ENCODE results near the gene LTBP4. TPM values are rescaled to one million over a fixed set of nuclear protein-coding genes. Genes with fewer than 3 reads are reported as not detected.

LTBP4 gene
- total RNA-seq, 6 experiments from 2014 or later, result 19.3 to 40.8 (median 34.4) TPM

- intact Hi-C loops (cut with DNase I), result no loop called here
- no peak overlapping the region for H3K4me3 ChIP-seq
- DNase-seq (peak in 1 of 3 donors; percentile 58), ATAC-seq (no peak)
- peaks cover 0 to 30% of the 10 kb centered on the region in 2 donors for H3K27me3 ChIP-seq
- peaks cover 0 to 26% (median 1%) of the 10 kb centered on the region in 4 donors for H3K4me1 ChIP-seq
- no peaks in the 10 kb centered on the region for H3K9me3 ChIP-seq
- no peaks in the 10 kb centered on the region for H3K36me3 ChIP-seq
- TF ChIP-seq POLR2A (IDR thresholded peaks at IDR 0.05), result no peak
- TF ChIP-seq, protein P1, sequence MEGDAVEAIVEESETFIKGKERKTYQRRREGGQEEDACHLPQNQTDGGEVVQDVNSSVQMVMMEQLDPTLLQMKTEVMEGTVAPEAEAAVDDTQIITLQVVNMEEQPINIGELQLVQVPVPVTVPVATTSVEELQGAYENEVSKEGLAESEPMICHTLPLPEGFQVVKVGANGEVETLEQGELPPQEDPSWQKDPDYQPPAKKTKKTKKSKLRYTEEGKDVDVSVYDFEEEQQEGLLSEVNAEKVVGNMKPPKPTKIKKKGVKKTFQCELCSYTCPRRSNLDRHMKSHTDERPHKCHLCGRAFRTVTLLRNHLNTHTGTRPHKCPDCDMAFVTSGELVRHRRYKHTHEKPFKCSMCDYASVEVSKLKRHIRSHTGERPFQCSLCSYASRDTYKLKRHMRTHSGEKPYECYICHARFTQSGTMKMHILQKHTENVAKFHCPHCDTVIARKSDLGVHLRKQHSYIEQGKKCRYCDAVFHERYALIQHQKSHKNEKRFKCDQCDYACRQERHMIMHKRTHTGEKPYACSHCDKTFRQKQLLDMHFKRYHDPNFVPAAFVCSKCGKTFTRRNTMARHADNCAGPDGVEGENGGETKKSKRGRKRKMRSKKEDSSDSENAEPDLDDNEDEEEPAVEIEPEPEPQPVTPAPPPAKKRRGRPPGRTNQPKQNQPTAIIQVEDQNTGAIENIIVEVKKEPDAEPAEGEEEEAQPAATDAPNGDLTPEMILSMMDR (IDR thresholded peaks at IDR 0.05), result no peak
- peak overlapping the region; percentile 8 to 43 (median 26) for H3K27ac ChIP-seq
- 2% methylated on average over 17 of the region's 43 CpGs for WGBS (ENCODE audit: insufficient coverage, low coverage, low lambda C conversion rate, missing lambda C conversion rate)
Observed at GRCh38 chr19:40599902-40600569, 1.1 kb upstream of the LTBP4 start.

DNA sequence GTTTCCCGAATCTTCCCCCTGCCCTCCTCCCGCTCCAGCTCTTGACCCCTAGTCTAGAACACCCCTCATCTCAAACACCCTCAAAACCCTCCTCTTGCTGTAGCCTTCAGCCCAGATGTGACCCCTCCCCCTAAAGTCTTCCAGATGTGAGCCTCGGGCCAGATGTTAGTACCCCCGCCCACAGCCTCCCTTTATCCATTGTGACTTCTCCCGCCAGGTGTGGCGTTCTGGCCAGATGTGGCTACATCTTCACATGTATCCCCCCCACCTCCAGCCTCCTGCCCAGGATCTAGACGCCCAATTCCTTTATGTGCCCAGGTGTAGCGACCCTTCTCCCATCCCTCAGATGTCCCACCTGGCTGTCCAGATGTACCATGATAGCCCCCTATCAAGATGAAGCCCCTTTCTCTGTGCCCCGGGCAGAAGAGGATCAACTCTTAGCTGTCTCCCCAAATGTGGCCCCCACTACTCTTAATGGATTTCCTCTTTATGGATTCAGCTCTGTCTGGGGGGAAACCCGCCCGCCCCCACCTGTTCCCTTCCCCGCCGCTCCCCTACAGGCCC lies 517 bp upstream of the LTBP4 start:
- Histone ChIP-seq H3K27ac (peak overlapping the region in 2 of 3 donors; percentile 26 to 43), H3K9me3 (no peaks in the 10 kb centered on the region), H3K4me3 (no peak overlapping the region), H3K36me3 (no peaks in the 10 kb centered on the region), H3K4me1 (peaks cover 0 to 32% (median 1%) of the 10 kb centered on the region in 4 donors), H3K27me3 (peaks cover 0 to 30% of the 10 kb centered on the region in 2 donors)
- TF ChIP-seq, protein P1 (IDR thresholded peaks at IDR 0.05), result no peak
- ATAC-seq (no peak), DNase-seq (no peak)
- intact Hi-C loops (cut with DNase I), result no loop called here
- 7% methylated on average over 12 of the region's 13 CpGs for WGBS (ENCODE audit: insufficient coverage, low coverage, low lambda C conversion rate, missing lambda C conversion rate)

DNA sequence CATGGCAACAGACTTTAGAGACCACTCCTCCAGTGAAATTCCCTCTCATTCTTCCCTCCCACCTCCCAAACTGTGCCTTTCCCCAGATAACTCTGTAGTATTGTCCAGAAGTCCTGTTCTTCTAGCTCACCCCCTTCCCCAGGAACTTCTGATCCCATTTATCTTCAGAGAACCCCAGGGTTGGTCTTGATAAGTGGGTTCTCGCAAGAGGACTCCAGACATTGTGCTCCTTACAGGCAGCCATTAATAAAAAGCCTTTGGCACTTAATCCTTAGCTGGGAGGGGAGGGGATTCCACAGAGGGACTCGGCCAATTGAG lies 1.9 kb downstream of the LTBP4 start:
- no peaks in the 10 kb centered on the region for H3K36me3 ChIP-seq
- WGBS (ENCODE audit: insufficient coverage, low coverage, low lambda C conversion rate, missing lambda C conversion rate), result 52% methylated on average over 2 of the region's 2 CpGs
- peaks cover 0 to 14% of the 10 kb centered on the region in 2 donors for H3K27me3 ChIP-seq
- no peak for DNase-seq
- peaks cover 0 to 29% (median 0%) of the 10 kb centered on the region in 4 donors for H3K4me1 ChIP-seq
- intact Hi-C loops (cut with DNase I), result no loop called here
- H3K4me3 ChIP-seq, result no peak overlapping the region
- no peak for ATAC-seq
- peak overlapping the region; percentile 44 to 70 (median 57) for H3K27ac ChIP-seq
- no peaks in the 10 kb centered on the region for H3K9me3 ChIP-seq
- TF ChIP-seq, protein P1 (IDR thresholded peaks at IDR 0.05), result no peak
- TF ChIP-seq POLR2A (IDR thresholded peaks at IDR 0.05), result no peak

DNA sequence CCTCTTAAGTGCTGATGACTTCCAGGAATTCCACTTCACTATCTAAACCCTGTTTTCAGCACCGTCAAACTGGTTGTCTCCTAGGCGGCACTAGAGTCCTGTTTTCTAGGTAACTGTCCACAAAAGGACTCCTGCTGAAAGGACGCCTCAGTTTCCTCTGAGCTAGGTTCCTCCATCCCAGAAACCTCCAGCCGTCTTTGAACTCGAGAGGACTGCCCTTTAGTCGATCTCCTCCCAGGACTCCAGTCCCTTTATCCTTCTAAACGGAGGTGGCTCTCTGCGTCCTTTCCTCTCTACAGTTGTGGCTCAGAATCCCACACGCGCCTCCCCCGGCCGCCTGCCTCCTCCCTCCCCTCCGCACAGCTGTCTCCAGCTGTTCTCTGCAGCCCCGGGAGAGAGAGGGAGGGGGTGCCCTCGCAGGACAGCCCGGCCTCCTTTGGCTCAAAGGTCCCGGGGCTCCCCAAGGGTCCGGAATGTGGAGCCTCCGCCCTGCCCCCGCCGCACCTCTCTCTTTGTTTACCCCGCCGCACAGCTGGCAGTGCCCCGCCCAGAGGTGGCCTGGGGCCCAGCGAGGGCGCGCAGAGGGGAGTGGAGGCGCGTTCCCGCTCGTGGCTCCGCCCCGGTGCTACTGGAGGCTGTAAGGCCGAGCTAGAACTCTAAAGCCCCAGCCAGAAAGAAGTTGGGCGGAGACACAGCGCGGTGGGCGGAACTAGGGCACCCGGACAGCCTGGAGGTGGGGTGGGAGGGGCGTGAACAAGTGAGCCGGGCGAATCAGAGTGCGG lies 2.4 kb downstream of the LTBP4 start:
- Histone ChIP-seq H3K36me3 (no peaks in the 10 kb centered on the region), H3K4me3 (peak overlapping the region; percentile 22 to 40 (median 37)), H3K27me3 (peaks cover 0 to 14% of the 10 kb centered on the region in 2 donors), H3K4me1 (peaks cover 0 to 29% (median 0%) of the 10 kb centered on the region in 4 donors), H3K27ac (peak overlapping the region; percentile 33 to 57 (median 44)), H3K9me3 (no peaks in the 10 kb centered on the region)
- ATAC-seq (peak; percentile 80 to 91 (median 86)), DNase-seq (peak; percentile 97 to 98 (median 98))
- 1% methylated on average over 21 of the region's 43 CpGs for WGBS (ENCODE audit: insufficient coverage, low coverage, low lambda C conversion rate, missing lambda C conversion rate)
- intact Hi-C loops (cut with DNase I), result no loop called here
- TF ChIP-seq, protein P1 (IDR thresholded peaks at IDR 0.05), result no peak
- TF ChIP-seq POLR2A (IDR thresholded peaks at IDR 0.05), result peak; percentile 51
